ENCODE results near the gene OBSCN. TPM values are rescaled to one million over a fixed set of nuclear protein-coding genes. Genes with fewer than 3 reads are reported as not detected.

OBSCN gene
- total RNA-seq, 2 donors from 2014 or later = 34.3 to 45.2 TPM

DNA sequence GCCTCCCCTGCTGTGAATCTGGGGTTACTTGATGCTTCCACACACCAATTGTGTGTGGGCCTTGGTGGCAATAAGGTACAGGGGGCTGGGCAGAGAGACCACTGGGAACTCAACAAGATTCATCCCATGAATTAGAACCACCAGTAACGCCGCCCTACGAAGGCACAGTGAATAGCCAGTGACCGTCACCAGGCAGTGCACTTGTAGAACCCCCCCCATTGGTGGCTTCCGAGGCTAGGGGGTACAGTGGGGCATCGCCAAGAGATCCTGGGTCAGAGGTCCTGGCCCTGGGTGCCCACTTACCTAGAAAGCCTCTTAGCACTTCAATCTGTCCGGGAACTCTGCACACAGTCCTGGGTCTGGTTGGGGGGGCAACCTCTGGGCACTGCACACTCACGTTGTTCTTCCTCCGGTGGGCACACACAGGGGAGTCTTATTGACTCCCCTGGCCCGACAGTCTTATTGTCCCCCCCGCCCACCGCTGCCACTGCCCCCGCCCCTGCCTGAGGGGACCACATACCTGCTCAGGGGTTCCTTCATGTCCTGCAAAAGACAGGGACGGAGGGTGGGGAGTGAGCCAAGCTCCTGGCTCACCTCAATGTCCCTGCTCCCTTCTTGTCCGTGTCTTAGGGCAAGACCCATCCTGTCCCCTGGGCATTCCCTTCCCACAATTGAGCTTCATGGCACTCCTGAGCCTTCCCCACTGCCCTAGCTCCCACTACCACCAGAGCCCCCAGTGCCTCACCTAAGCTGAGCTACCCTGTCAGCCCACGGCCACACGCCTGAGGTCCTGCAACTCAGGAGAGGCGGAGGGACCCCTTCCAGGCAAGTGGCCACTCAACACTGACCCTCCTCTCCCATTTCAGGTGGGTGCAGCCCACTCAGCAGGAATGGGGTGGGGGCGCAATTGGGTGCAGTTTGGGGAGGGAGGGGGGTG, 201.3 kb downstream of the OBSCN start:
- 87% methylated on average over 17 of the region's 19 CpGs for WGBS

DNA sequence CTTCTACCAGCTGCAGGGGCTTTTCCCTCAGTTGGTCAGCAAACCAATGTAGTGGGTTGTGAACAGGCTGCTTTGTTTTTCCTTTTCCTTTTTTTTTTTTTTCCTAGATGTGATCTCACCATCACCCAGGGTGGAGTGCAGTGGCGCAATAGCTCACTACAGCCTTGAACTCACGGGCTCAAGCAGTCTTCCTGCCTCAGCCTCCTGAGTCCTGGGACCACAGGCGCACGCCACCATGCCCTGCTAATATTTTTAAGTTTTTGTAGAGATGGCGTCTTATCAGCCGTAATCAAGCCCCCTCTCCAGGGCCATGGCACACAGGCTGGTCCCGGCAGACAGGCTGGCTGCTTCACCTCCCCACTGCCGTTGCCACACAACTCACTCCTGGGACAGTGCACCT, 202.2 kb downstream of the OBSCN start:
- Histone ChIP-seq H3K4me3 (no peak overlapping the region), H3K4me1 (replicated peaks) (peaks cover 5% of the 10 kb centered on the region), H3K27ac (no peak overlapping the region), H3K9me3 (no peaks in the 10 kb centered on the region), H3K36me3 (no peaks in the 10 kb centered on the region), H3K27me3 (replicated peaks; ENCODE audit: insufficient read depth) (no peaks in the 10 kb centered on the region)
- intact Hi-C loops (cut with DNase I) = no loop called here
- TF ChIP-seq, protein P1, sequence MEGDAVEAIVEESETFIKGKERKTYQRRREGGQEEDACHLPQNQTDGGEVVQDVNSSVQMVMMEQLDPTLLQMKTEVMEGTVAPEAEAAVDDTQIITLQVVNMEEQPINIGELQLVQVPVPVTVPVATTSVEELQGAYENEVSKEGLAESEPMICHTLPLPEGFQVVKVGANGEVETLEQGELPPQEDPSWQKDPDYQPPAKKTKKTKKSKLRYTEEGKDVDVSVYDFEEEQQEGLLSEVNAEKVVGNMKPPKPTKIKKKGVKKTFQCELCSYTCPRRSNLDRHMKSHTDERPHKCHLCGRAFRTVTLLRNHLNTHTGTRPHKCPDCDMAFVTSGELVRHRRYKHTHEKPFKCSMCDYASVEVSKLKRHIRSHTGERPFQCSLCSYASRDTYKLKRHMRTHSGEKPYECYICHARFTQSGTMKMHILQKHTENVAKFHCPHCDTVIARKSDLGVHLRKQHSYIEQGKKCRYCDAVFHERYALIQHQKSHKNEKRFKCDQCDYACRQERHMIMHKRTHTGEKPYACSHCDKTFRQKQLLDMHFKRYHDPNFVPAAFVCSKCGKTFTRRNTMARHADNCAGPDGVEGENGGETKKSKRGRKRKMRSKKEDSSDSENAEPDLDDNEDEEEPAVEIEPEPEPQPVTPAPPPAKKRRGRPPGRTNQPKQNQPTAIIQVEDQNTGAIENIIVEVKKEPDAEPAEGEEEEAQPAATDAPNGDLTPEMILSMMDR (IDR thresholded peaks at IDR 0.05) = no peak
- no peak for TF ChIP-seq POLR2A (IDR thresholded peaks at IDR 0.05)
- no peak for TF ChIP-seq POLR2AphosphoS5 (IDR thresholded peaks at IDR 0.05)
- no peak for DNase-seq (ENCODE audit: low spot score)
- WGBS = 91% methylated on average over 8 of the region's 8 CpGs

More for the DNA sequence above, 201.3 kb downstream of the OBSCN start:
- Histone ChIP-seq H3K27me3 (replicated peaks; ENCODE audit: insufficient read depth) (no peaks in the 10 kb centered on the region), H3K27ac (no peak overlapping the region), H3K9me3 (no peaks in the 10 kb centered on the region), H3K36me3 (no peaks in the 10 kb centered on the region), H3K4me3 (no peak overlapping the region), H3K4me1 (replicated peaks) (peaks cover 10% of the 10 kb centered on the region)
- TF ChIP-seq POLR2A (IDR thresholded peaks at IDR 0.05) (no peak), POLR2AphosphoS5 (IDR thresholded peaks at IDR 0.05) (no peak)
- TF ChIP-seq, protein P1 (IDR thresholded peaks at IDR 0.05) = no peak
- intact Hi-C loops (cut with DNase I) = no loop called here
- DNase-seq (ENCODE audit: low spot score) = no peak

DNA sequence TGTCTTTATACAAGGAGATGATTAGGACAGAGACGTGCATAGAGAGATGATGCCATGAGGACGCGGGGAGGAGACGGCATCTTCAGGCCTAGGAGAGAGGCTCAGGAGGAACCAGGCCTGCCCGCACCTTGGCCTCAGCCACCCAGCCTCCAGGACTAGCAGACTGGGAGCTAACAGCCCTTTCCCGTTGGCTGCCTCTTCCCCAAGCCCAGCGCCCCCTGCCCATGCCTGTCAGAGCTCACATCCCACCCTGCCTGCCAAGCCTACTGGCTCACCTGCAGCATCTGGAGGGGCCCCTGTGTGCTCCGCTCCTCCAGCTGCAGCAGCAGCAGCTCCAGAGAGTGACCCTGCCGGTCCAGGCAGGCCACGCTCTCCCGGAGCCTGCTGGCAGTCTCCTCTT, 202.8 kb downstream of the OBSCN start:
- DNase-seq (ENCODE audit: low spot score) = no peak
- WGBS = 79% methylated on average over 11 of the region's 11 CpGs
- no peaks in the 10 kb centered on the region for H3K4me1 ChIP-seq (replicated peaks)
- H3K27me3 ChIP-seq (replicated peaks; ENCODE audit: insufficient read depth) = no peaks in the 10 kb centered on the region
- H3K9me3 ChIP-seq = no peaks in the 10 kb centered on the region
- H3K4me3 ChIP-seq = no peak overlapping the region
- H3K27ac ChIP-seq = no peak overlapping the region
- no peaks in the 10 kb centered on the region for H3K36me3 ChIP-seq
- TF ChIP-seq POLR2AphosphoS5 (IDR thresholded peaks at IDR 0.05) (no peak), POLR2A (IDR thresholded peaks at IDR 0.05) (no peak)
- TF ChIP-seq, protein P1 (IDR thresholded peaks at IDR 0.05) = no peak
- intact Hi-C loops (cut with DNase I) = no loop called here

DNA sequence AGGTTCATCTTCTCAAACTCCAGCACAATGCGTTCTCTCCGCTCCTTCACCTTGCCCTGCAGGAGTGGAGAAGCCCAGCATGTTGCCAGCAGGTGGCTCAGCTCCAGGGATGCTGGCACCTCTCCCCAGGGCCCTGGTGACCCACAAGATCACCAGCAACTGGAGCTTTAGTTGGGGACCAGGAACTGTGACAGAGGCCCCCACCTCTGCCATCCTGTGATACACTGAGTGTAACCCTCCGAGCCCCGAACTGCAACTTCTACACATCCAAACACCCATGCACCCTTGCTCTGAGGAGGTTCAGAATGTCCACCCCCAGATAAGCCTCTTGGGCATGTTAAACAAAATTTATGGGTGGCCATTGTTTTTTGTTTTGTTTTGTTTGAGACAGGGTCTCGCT, 203.3 kb downstream of the OBSCN start:
- TF ChIP-seq, protein P1 (IDR thresholded peaks at IDR 0.05) = no peak
- no peak for TF ChIP-seq POLR2AphosphoS5 (IDR thresholded peaks at IDR 0.05)
- no peak for TF ChIP-seq POLR2A (IDR thresholded peaks at IDR 0.05)
- Histone ChIP-seq H3K4me3 (no peak overlapping the region), H3K27ac (no peak overlapping the region), H3K36me3 (no peaks in the 10 kb centered on the region), H3K27me3 (replicated peaks; ENCODE audit: insufficient read depth) (no peaks in the 10 kb centered on the region), H3K4me1 (replicated peaks) (peaks cover 3% of the 10 kb centered on the region), H3K9me3 (no peaks in the 10 kb centered on the region)
- 88% methylated on average over 5 of the region's 5 CpGs for WGBS
- no peak for DNase-seq (ENCODE audit: low spot score)
- intact Hi-C loops (cut with DNase I) = no loop called here

Measured in prostate gland (tissue), 2 donors.